Activated B cell treated with CpG ODN at 0.5 μM for 24 hours (primary cell): ENCODE measurements around the gene SLC9A7. TPM values are rescaled to one million over a fixed set of nuclear protein-coding genes. Genes with fewer than 3 reads are reported as not detected.

Experiments
- ATAC-seq: fragments of 200-7000 bp; cut with Tn5 transposase; one replicate; pipeline ENCODE4 v1.10.0; 2021; ENCODE audit warnings: low read depth, mild to moderate bottlenecking, moderate library complexity
- CTCF ChIA-PET: fragments of 350-600 bp; sonication (Branson Sonifier 250); formaldehyde crosslinking; loops from one replicate; lab custom pipeline; 2021; ENCODE audit warnings: antibody characterized with exemption; lab: Charles Lee
- POLR2A ChIA-PET: fragments of 350-600 bp; sonication (Branson Sonifier 250); formaldehyde crosslinking; loops from one replicate; lab custom pipeline; 2021; ENCODE audit warnings: antibody characterized with exemption; lab: Charles Lee
- DNase-seq: peaks from one replicate; pipeline ENCODE4 v3.0.0; 2022
- H3K27ac Mint-ChIP-seq: one replicate; pipeline ENCODE4 v1.8.0; 2020; ENCODE audit warnings: mixed read lengths
- H3K27me3 Mint-ChIP-seq: one replicate; pipeline ENCODE4 v1.8.0; 2021; ENCODE audit warnings: mixed read lengths
- H3K36me3 Mint-ChIP-seq: one replicate; pipeline ENCODE4 v1.8.0; 2021; ENCODE audit warnings: low read depth, mixed read lengths
- H3K4me1 Mint-ChIP-seq: one replicate; pipeline ENCODE4 v1.8.0; 2021; ENCODE audit warnings: mixed read lengths
- H3K4me3 Mint-ChIP-seq: one replicate; pipeline ENCODE4 v1.8.0; 2020; ENCODE audit warnings: mild to moderate bottlenecking, mixed read lengths
- H3K9me3 Mint-ChIP-seq: one replicate; pipeline ENCODE4 v1.8.0; 2020; ENCODE audit warnings: mixed read lengths
- CTCF ChIP-seq: fragments of 200-600 bp; IDR thresholded peaks from one replicate; pipeline ENCODE4 v1.8.0; 2022; ENCODE audit warnings: antibody characterized with exemption, mild to moderate bottlenecking
- intact Hi-C: fragments of 100-400 bp; cut with micrococcal nuclease; formaldehyde crosslinking; loops from one replicate; pipeline ENCODE4 v1.15.1; 2024
- total RNA-seq: library from RNA; stranded (reverse); gene quantifications from 2 replicates; pipeline ENCODE4 v1.2.3, GENCODE V29; 2022

Gene SLC9A7
- total RNA-seq, 1 donor from 2014 or later = 55.1 TPM

- POLR2A ChIA-PET = no interaction called here
- H3K27ac Mint-ChIP-seq = no peak overlapping the region
- CTCF ChIA-PET = no interaction called here
These were observed 207.3 kb downstream of the SLC9A7 start for GRCh38 chrX:46551494-46552128.

GRCh38 chrX:46549914-46550313 lies 209.0 kb downstream of the SLC9A7 start:
- intact Hi-C loops = no loop called here
- Mint-ChIP-seq H3K27ac (no peak overlapping the region), H3K9me3 (no peaks in the 10 kb centered on the region), H3K4me1 (peaks cover 14% of the 10 kb centered on the region), H3K27me3 (no peaks in the 10 kb centered on the region), H3K4me3 (no peak overlapping the region), H3K36me3 (peaks cover 16% of the 10 kb centered on the region)
- CTCF ChIA-PET = no interaction called here
- no peak for TF ChIP-seq CTCF
- ATAC-seq (no peak), DNase-seq (no peak)
- POLR2A ChIA-PET = no interaction called here

More at GRCh38 chrX:46551494-46552128, 207.3 kb downstream of the SLC9A7 start:
- Mint-ChIP-seq H3K36me3 (peaks cover 10% of the 10 kb centered on the region), H3K27me3 (no peaks in the 10 kb centered on the region), H3K4me1 (peaks cover 2% of the 10 kb centered on the region), H3K9me3 (no peaks in the 10 kb centered on the region), H3K4me3 (no peak overlapping the region)
- no peak for TF ChIP-seq CTCF
- ATAC-seq (no peak), DNase-seq (no peak)
- intact Hi-C loops = no loop called here

Other genes starting within 250 kb of the SLC9A7 start
- 1.6 and 2.3 TPM in 2 replicates for gene ZNF674, start 213.7 kb downstream of the SLC9A7 start, total RNA-seq
- gene CHST7, start 185.4 kb downstream of the SLC9A7 start, total RNA-seq = 6.3 and 7.5 TPM in 2 replicates
- gene RP2, start 77.9 kb upstream of the SLC9A7 start, total RNA-seq = 11.3 TPM in 2 replicates
- 45.3 and 48.4 TPM in 2 replicates for gene JADE3, start 153.3 kb upstream of the SLC9A7 start, total RNA-seq